CD4-positive, alpha-beta T cell (primary cell): ENCODE data around the gene PINK1. TPM values are rescaled to one million over a fixed set of nuclear protein-coding genes. Genes with fewer than 3 reads are reported as not detected.
"Not testable (repeated sequence)": the region's sequence is repeated elsewhere in the genome, so short reads cannot be mapped to it uniquely, and the experiment has no call there.

Experiments
- ATAC-seq: fragments of 200-7000 bp; cut with Tn5 transposase; one replicate; pipeline ENCODE4 v1.10.0; 2022; ENCODE audit warnings: mild to moderate bottlenecking; ENCODE audit not compliant: poor library complexity
- CTCF ChIA-PET: fragments of 350-600 bp; sonication (Branson Sonifier 250); formaldehyde crosslinking; loops from one replicate; lab custom pipeline; 2021; ENCODE audit warnings: antibody characterized with exemption, inconsistent platforms; lab: Charles Lee
- POLR2A ChIA-PET: fragments of 350-600 bp; sonication (Branson Sonifier 250); formaldehyde crosslinking; loops from one replicate; lab custom pipeline; 2021; ENCODE audit warnings: antibody characterized with exemption, inconsistent platforms; lab: Charles Lee
- DNase-seq, 14 experiments: peaks; one replicate each; pipeline ENCODE4 v3.0.0-alpha.2; 2013 to 2020; ENCODE audit warnings: mixed read lengths in 2 of 14
- H3K27ac ChIP-seq, 2 donors: one replicate each; pipeline versions ENCODE4 v1.5.1 to v1.7.0; 2013; ENCODE audit warnings: low read length in 2 of 2, low read depth in 1 of 2, mild to moderate bottlenecking in 1 of 2
- H3K27me3 ChIP-seq, 2 experiments: 1 replicate in 1 of 2; 2 replicates in 1 of 2; pipeline versions ENCODE4 v1.6.1 to v1.7.0; 2013; ENCODE audit warnings: low read length in 2 of 2, control low read depth in 1 of 2, mild to moderate bottlenecking in 1 of 2, moderate library complexity in 1 of 2; ENCODE audit not compliant: insufficient read depth in 2 of 2, control insufficient read depth in 1 of 2
- H3K36me3 ChIP-seq: one replicate; pipeline ENCODE4 v1.6.1; 2013; ENCODE audit warnings: low read length, control low read depth; ENCODE audit not compliant: insufficient read depth
- H3K4me1 ChIP-seq: one replicate; pipeline ENCODE4 v1.6.1; 2013; ENCODE audit warnings: low read length, control low read depth; ENCODE audit not compliant: insufficient read depth
- H3K4me3 ChIP-seq: one replicate; pipeline ENCODE4 v1.5.1; 2013; ENCODE audit warnings: mild to moderate bottlenecking, low read length, moderate library complexity
- H3K9me3 ChIP-seq, 2 experiments: 1 replicate in 1 of 2; 2 replicates in 1 of 2; pipeline versions ENCODE4 v1.6.1 to v1.7.0; 2013; ENCODE audit warnings: low read length in 2 of 2, mild to moderate bottlenecking in 2 of 2, control low read depth in 1 of 2, moderate library complexity in 1 of 2; ENCODE audit not compliant: control insufficient read depth in 1 of 2, insufficient read depth in 1 of 2
- H3K27ac Mint-ChIP-seq: one replicate; pipeline ENCODE4 v1.8.0; 2020; ENCODE audit warnings: mixed read lengths
- H3K27me3 Mint-ChIP-seq: one replicate; pipeline ENCODE4 v1.8.0; 2021; ENCODE audit warnings: mixed read lengths
- H3K36me3 Mint-ChIP-seq: one replicate; pipeline ENCODE4 v1.8.0; 2021; ENCODE audit warnings: low read depth, mixed read lengths
- H3K4me1 Mint-ChIP-seq: one replicate; pipeline ENCODE4 v1.8.0; 2021; ENCODE audit warnings: low read depth, mixed read lengths
- H3K4me3 Mint-ChIP-seq: one replicate; pipeline ENCODE4 v1.8.0; 2020; ENCODE audit warnings: mild to moderate bottlenecking, mixed read lengths
- H3K9me3 Mint-ChIP-seq: one replicate; pipeline ENCODE4 v1.8.0; 2020; ENCODE audit warnings: mixed read lengths
- intact Hi-C, 2 experiments: fragments of 100-400 bp; cut with DNase I in 1 of 2; cut with micrococcal nuclease in 1 of 2; formaldehyde crosslinking; loops; one replicate each; pipeline versions ENCODE4 v1.15.1 to v1.9.0; 2023 to 2025; cut with DNase I, micrococcal nuclease
- total RNA-seq, 174 experiments: library from RNA in 2 of 174; stranded (reverse) in 2 of 174; gene quantifications; one replicate each; pipeline ENCODE4 v1.2.3 and lab custom pipeline; 2021 to 2026
- TF ChIP-seq, protein P1 (sequence below): fragments of 200-600 bp; IDR thresholded peaks from one replicate; pipeline ENCODE4 v1.8.0; 2022; ENCODE audit warnings: antibody characterized with exemption, mild to moderate bottlenecking

PINK1 gene
- total RNA-seq, 2 experiments from 2014 or later = 6.6 to 7.5 TPM

DNA sequence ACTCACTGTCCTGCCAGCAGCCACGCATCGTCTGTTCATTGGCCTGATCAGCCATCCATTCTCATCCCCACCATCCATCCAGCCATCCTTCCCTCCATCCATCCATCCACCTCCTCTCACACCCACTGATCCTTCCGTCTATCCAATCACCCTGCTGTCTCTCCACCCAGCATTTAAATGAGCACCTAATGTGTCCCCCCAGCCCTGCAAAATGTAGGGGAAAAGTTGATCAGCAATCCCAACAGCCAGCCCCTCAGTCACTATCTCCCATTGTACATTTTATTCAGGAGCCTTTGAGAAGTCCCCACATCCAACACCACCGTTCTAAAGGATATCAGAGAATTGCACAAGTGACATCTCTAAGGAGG, 39.0 kb downstream of the PINK1 start:
- ATAC-seq (no peak), DNase-seq (no peak)
- Mint-ChIP-seq H3K9me3 (no peaks in the 10 kb centered on the region), H3K4me1 (no peaks in the 10 kb centered on the region), H3K27me3 (peaks cover 16% of the 10 kb centered on the region), H3K36me3 (no peaks in the 10 kb centered on the region), H3K27ac (no peak overlapping the region), H3K4me3 (peak overlapping the region; percentile 42)
- H3K4me3 ChIP-seq = no peak overlapping the region
- TF ChIP-seq, protein P1, sequence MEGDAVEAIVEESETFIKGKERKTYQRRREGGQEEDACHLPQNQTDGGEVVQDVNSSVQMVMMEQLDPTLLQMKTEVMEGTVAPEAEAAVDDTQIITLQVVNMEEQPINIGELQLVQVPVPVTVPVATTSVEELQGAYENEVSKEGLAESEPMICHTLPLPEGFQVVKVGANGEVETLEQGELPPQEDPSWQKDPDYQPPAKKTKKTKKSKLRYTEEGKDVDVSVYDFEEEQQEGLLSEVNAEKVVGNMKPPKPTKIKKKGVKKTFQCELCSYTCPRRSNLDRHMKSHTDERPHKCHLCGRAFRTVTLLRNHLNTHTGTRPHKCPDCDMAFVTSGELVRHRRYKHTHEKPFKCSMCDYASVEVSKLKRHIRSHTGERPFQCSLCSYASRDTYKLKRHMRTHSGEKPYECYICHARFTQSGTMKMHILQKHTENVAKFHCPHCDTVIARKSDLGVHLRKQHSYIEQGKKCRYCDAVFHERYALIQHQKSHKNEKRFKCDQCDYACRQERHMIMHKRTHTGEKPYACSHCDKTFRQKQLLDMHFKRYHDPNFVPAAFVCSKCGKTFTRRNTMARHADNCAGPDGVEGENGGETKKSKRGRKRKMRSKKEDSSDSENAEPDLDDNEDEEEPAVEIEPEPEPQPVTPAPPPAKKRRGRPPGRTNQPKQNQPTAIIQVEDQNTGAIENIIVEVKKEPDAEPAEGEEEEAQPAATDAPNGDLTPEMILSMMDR = no peak
- intact Hi-C loops = no loop called here
- no peaks in the 10 kb centered on the region for H3K4me1 ChIP-seq
- no peaks in the 10 kb centered on the region for H3K36me3 ChIP-seq
- no peaks in the 10 kb centered on the region for H3K27me3 ChIP-seq
- CTCF ChIA-PET = no interaction called here
- no peak overlapping the region for H3K27ac ChIP-seq
- H3K9me3 ChIP-seq = no peaks in the 10 kb centered on the region
- POLR2A ChIA-PET = no interaction called here

GRCh38 chr1:20673626-20674025, 40.4 kb downstream of the PINK1 start:
- H3K9me3 Mint-ChIP-seq, H3K36me3 ChIP-seq, H3K27ac ChIP-seq, H3K4me1 ChIP-seq, H3K36me3 Mint-ChIP-seq, H3K4me3 ChIP-seq, ATAC-seq, DNase-seq, H3K27me3 ChIP-seq, H3K9me3 ChIP-seq, intact Hi-C loops, H3K27ac Mint-ChIP-seq, H3K4me1 Mint-ChIP-seq, H3K4me3 Mint-ChIP-seq, POLR2A ChIA-PET: not testable (repeated sequence)
- CTCF ChIA-PET = interaction anchor here (1.1 kb wide), 1 partner anchor 23 kb away, joined by 3 read pairs; no protein-coding TSS in a partner anchor
- peaks cover 16% of the 10 kb centered on the region for H3K27me3 Mint-ChIP-seq

DNA sequence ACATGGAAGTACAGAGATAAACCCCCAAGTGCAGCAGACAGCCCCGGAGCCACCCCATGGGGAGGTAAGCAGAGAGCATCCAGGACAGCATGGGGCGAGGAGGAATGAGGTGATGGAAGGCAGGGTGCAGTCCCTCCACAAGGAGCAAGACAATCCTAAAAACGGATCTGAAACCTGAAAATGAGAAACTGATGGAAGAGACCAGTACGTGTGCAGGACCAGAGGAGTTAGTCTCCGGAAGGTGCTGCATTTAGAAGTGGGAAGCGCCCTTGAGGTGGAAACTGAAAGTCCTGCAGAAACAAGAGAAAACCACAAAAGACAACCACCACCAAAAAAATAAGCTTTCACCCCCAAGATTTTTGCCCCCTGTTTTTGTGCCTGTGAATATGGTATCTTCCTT, 45.3 kb downstream of the PINK1 start:
- peaks cover 7% of the 10 kb centered on the region for H3K4me1 ChIP-seq
- DNase-seq (peak in 1 of 14 experiments; percentile 30), ATAC-seq (no peak)
- H3K27ac ChIP-seq = no peak overlapping the region
- Mint-ChIP-seq H3K27ac (no peak overlapping the region), H3K4me3 (no peak overlapping the region), H3K27me3 (peaks cover 9% of the 10 kb centered on the region), H3K9me3 (no peaks in the 10 kb centered on the region), H3K4me1 (peaks cover 5% of the 10 kb centered on the region), H3K36me3 (no peaks in the 10 kb centered on the region)
- intact Hi-C loops = no loop called here
- H3K9me3 ChIP-seq = peaks cover 0 to 5% of the 10 kb centered on the region in 2 experiments
- CTCF ChIA-PET = no interaction called here
- H3K36me3 ChIP-seq = no peaks in the 10 kb centered on the region
- peaks cover 0 to 2% of the 10 kb centered on the region in 2 experiments for H3K27me3 ChIP-seq
- TF ChIP-seq, protein P1 = no peak
- H3K4me3 ChIP-seq = no peak overlapping the region
- POLR2A ChIA-PET = interaction anchor here (0.6 kb wide), 1 partner anchor 72 kb away, joined by 3 read pairs; no protein-coding TSS in a partner anchor

DNA sequence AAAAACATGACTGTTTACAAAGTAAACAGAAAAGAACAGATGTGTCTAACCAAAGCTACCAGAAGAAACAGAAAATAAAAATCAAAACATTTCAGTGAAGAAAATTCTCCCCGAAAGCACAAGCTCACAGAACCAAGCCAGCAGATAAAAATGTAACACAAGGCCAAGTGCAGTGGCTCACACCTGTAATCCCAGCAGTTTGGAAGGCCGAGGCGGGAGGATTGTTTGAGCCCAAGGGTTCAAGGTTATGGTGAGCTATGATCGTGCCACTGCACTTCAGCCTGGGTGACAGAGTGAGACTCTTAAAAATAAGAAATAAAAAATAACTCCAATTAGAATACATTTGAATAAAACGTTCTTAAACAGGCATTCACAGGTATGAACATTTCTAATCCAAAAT, 47.0 kb downstream of the PINK1 start:
- Histone ChIP-seq H3K4me1 (peaks cover 9% of the 10 kb centered on the region), H3K27me3 (peaks cover 0 to 2% of the 10 kb centered on the region in 2 experiments), H3K27ac (no peak overlapping the region), H3K9me3 (peaks cover 0 to 5% of the 10 kb centered on the region in 2 experiments), H3K36me3 (no peaks in the 10 kb centered on the region), H3K4me3 (no peak overlapping the region)
- Mint-ChIP-seq H3K4me1 (peaks cover 5% of the 10 kb centered on the region), H3K9me3 (no peaks in the 10 kb centered on the region), H3K36me3 (no peaks in the 10 kb centered on the region), H3K4me3 (no peak overlapping the region), H3K27me3 (peaks cover 9% of the 10 kb centered on the region), H3K27ac (no peak overlapping the region)
- POLR2A ChIA-PET = no interaction called here
- CTCF ChIA-PET = no interaction called here
- intact Hi-C loops = no loop called here
- TF ChIP-seq, protein P1 = no peak
- no peak for DNase-seq
- no peak for ATAC-seq
